BLaER1 treated with 17β-estradiol and CSF1 and Interleukin-3, amounts not matched to agents 10 nM and 100 nM (cell line): ENCODE data around the gene SLC25A21.

ENCODE experiments used
- H3K27ac ChIP-seq, 11 experiments: shearing (Covaris generic); formaldehyde crosslinking; 2 replicates each; pipeline ENCODE4 v1.8.1; 2022
- H3K27me3 ChIP-seq, 11 experiments: shearing (Covaris generic); formaldehyde crosslinking; 2 replicates each; pipeline ENCODE4 v1.8.1; 2022
- H3K36me3 ChIP-seq, 11 experiments: shearing (Covaris generic); formaldehyde crosslinking; 2 replicates each; pipeline ENCODE4 v1.8.1; 2022
- H3K4me1 ChIP-seq, 10 experiments: shearing (Covaris generic); formaldehyde crosslinking; 2 replicates each; pipeline ENCODE4 v1.8.1; 2022
- H3K4me2 ChIP-seq, 11 experiments: shearing (Covaris generic); formaldehyde crosslinking; 2 replicates each; pipeline ENCODE4 v1.8.1; 2022
- H3K4me3 ChIP-seq, 10 experiments: shearing (Covaris generic); formaldehyde crosslinking; 2 replicates each; pipeline ENCODE4 v1.8.1; 2022
- H3K9ac ChIP-seq, 11 experiments: shearing (Covaris generic); formaldehyde crosslinking; 2 replicates each; pipeline ENCODE4 v1.8.1; 2022
- H3K9me3 ChIP-seq, 11 experiments: shearing (Covaris generic); formaldehyde crosslinking; replicated peaks in 1 of 11; 2 replicates each; pipeline ENCODE4 v1.8.1; 2022
- H4K20me1 ChIP-seq, 11 experiments: shearing (Covaris generic); formaldehyde crosslinking; 2 replicates each; pipeline ENCODE4 v1.8.1; 2022
- Cebpa-rat ChIP-seq, 11 experiments: shearing (Covaris generic); IDR thresholded peaks; 2 replicates each; pipeline ENCODE4 v1.8.1; 2022

Gene SLC25A21

DNA sequence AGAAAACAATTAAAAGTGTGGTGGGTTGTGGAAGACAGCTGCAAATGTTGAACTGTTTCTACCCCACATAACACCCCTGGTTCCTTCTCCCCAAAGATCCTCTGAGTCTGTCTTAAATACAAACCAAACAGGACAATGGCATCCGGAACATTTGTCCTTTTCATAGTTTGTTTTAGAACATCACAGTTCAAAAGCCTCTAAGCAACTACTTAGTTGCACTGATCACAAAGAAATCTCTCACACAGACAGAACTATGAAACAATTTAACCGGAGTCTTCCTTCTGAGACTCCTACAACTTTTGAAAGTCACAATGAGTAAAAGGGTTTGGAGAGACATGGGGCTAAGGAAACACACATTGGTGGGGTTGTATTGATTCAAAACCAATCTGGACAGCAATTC is 125.6 kb downstream of the SLC25A21 start:
- Histone ChIP-seq H3K27ac (no peak overlapping the region), H4K20me1 (no peaks in the 10 kb centered on the region), H3K4me2 (no peak overlapping the region), H3K4me1 (no peaks in the 10 kb centered on the region), H3K4me3 (no peak overlapping the region), H3K9me3 (no peaks in the 10 kb centered on the region), H3K9ac (no peak overlapping the region), H3K27me3 (no peaks in the 10 kb centered on the region), H3K36me3 (no peaks in the 10 kb centered on the region)
- no peak for TF ChIP-seq Cebpa-rat (IDR thresholded peaks at IDR 0.05)

DNA sequence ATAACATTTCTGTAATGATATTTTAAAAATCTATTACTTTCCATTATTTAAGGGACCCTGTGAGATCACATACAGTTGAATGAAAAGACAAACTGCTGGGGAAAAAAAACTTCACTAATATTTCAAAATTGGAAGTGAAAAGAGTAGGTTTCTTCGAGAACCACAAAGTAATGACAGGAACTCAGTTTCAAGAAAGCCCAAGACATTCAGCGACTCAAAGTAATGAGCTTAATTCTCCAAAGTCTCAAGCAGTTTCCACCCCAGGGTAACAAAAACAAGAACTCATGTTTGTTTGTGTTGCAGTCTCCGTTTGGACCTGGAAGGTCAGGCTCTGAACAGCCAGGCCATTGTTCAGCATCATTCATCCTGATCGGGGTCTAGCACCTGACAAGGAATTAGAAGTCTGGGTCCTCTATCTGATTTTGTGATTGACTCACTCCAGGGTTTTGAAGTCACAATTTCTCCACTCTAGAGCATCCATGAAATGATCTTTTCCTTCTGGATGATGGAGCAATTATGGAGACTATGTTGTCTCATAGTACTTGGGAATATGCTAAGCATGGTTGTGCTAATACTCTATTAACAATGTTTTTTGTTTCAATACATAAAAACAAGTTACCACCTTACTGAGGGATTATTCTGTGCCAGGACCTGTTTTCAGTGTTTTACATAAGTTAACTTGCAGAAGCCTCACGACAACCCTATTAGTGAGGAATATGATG is 126.9 kb downstream of the SLC25A21 start:
- no peaks in the 10 kb centered on the region; a peak in 1 of 20 replicates for H3K4me1 ChIP-seq
- H4K20me1 ChIP-seq: no peaks in the 10 kb centered on the region
- H3K27me3 ChIP-seq: no peaks in the 10 kb centered on the region
- no peak overlapping the region for H3K4me2 ChIP-seq
- no peak overlapping the region for H3K9ac ChIP-seq
- TF ChIP-seq Cebpa-rat (IDR thresholded peaks at IDR 0.05): no peak
- H3K36me3 ChIP-seq: no peaks in the 10 kb centered on the region
- H3K9me3 ChIP-seq: no peaks in the 10 kb centered on the region
- H3K27ac ChIP-seq: no peak overlapping the region
- H3K4me3 ChIP-seq: no peak overlapping the region

DNA sequence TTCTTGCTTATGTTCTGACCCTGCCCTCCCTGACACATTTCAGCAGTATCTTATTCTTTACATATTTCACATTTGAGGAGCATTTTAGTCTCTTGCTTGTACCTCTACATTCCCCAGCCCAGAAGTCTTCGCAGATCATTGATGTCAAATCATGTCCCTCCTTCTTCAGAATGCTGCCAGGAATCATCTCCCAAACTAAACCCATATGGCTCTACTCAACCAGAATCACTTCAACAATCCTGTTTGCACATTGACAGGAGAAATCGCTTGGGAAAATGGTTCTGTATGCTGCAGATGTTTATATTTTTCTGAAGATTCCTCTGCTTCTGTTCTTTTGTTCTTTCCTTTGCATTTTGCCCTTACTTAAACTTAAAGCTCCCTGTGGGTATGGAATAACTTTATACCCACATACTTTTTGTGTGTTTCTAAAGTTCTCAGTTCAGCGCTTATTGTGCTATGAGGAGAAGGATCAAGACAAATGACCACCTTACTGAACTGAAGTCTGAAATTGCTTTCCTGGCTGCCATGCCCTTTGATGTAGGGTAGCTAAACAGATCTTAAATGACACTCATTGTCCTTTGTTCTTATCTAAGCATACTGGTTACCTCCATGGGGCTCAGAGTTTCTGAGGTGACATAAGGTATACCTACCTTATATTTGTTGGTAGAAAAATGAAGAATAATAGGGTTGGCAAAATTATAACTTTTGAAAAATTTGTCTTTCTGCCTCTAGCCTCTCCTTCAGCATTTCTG is 134.6 kb downstream of the SLC25A21 start:
- Histone ChIP-seq H3K27ac (no peak overlapping the region), H3K9ac (no peak overlapping the region), H3K27me3 (no peaks in the 10 kb centered on the region), H4K20me1 (no peaks in the 10 kb centered on the region), H3K4me1 (peaks cover 0 to 10% (median 6%) of the 10 kb centered on the region in 10 experiments; a peak in 10 of 20 replicates), H3K4me3 (no peak overlapping the region), H3K4me2 (no peak overlapping the region), H3K9me3 (no peaks in the 10 kb centered on the region; a peak in 2 of 22 replicates), H3K36me3 (no peaks in the 10 kb centered on the region)
- no peak for TF ChIP-seq Cebpa-rat (IDR thresholded peaks at IDR 0.05)

DNA sequence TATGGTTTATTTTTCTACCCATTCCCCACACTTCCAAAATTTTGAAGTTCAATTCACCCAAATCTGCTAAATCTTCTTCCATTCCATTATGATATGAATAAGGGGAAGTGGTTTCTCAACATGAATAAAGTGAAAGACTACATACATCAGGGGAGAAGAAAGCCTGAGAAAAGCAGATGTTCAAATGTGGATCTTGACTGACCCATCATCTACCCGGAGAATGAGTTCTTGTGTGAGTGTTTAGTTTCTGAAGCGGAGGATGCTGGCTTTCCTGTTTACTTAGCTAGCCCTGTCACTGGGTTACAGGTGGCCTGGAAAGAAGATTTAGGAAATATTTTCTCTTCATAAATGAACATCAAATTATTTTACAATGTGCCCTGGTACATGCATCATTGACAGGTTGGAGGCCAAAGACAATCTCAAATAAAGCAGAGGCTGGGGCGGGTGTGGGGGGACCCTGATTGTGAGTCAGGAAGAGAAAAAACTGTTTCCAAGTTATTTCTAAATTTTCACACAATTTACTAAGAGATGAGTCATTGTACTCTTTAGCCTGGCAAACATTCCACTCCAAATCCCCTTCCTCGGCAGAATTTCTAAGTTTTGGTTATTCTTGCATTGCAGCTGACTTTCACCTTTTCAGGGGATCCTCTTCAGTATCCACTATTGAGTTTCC is 135.6 kb downstream of the SLC25A21 start:
- no peaks in the 10 kb centered on the region; a peak in 2 of 22 replicates for H3K9me3 ChIP-seq
- no peak overlapping the region for H3K9ac ChIP-seq
- H3K4me3 ChIP-seq: no peak overlapping the region
- no peaks in the 10 kb centered on the region for H4K20me1 ChIP-seq
- H3K27me3 ChIP-seq: no peaks in the 10 kb centered on the region
- H3K4me1 ChIP-seq: peaks cover 0 to 10% (median 6%) of the 10 kb centered on the region in 10 experiments; a peak in 10 of 20 replicates
- no peaks in the 10 kb centered on the region for H3K36me3 ChIP-seq
- TF ChIP-seq Cebpa-rat (IDR thresholded peaks at IDR 0.05): no peak
- H3K4me2 ChIP-seq: peak overlapping the region in 7 of 11 experiments; percentile 6 to 29 (median 21); a peak in 4 of 22 replicates
- no peak overlapping the region for H3K27ac ChIP-seq

DNA sequence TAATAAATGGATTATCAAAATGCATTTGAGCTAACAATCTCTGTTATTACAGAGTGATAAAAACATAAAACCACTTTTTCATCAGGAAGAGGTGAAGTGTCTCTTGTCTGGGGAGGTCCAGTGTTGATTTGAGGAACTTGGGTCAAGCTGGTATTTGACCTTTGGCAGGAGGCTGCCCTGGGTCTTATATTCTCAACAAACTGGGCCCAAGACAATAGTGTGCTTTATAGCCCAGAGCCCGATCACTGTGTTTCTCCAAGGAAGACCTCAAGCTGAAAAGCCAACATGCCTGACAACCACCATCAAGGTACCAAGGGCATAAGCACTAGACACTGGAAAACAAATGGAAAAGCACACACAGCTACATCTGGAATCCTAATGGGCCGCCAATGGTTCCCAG is 137.0 kb downstream of the SLC25A21 start:
- H3K27ac ChIP-seq: no peak overlapping the region
- H3K4me2 ChIP-seq: no peak overlapping the region
- H3K4me1 ChIP-seq: peaks cover 0 to 10% (median 6%) of the 10 kb centered on the region in 10 experiments; a peak in 10 of 20 replicates
- H3K36me3 ChIP-seq: no peaks in the 10 kb centered on the region
- H3K4me3 ChIP-seq: no peak overlapping the region
- TF ChIP-seq Cebpa-rat (IDR thresholded peaks at IDR 0.05): no peak
- no peaks in the 10 kb centered on the region for H3K27me3 ChIP-seq
- no peaks in the 10 kb centered on the region for H4K20me1 ChIP-seq
- no peaks in the 10 kb centered on the region; a peak in 2 of 22 replicates for H3K9me3 ChIP-seq
- no peak overlapping the region for H3K9ac ChIP-seq

DNA sequence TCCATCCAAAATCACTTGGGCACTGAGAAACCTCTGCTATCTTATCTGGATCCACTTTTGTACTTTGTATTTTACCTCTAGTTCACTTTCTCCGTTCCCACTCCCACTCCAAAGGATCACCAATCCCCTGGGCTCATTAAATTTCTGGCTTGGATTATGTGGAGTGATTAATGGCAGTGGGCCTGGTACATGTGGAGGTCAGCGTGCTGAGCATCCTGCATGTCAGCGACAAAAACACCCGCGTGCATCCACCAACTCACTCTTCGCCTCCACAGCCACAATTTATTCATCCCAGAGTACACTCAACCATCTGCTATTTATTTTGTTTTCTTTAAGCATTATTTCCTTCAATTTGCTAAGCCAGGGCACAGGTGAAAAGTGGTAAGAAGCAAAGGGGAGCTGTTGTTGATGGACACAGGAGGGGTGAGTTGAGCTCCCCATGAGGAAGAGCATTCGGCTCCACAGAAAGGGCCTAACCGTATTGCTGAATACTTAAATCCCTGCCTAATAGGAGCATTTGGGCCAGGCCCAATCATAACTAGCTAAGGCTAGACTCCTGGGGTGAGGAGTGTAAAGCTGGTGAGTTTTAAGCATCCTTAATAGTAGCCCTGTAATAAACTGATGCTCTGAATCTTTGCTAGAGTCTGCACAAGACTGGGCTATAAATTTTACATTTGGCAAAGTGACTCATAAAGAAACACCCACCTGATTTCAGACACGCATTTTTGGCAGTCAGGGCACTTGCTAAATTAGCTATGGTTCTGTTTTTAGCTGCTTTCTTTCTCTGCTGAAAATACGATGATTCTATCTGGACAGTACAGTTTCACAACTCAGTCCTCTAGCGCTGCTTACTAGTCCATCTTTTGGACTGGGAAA is 137.8 kb downstream of the SLC25A21 start:
- TF ChIP-seq Cebpa-rat (IDR thresholded peaks at IDR 0.05): no peak
- Histone ChIP-seq H3K4me1 (peaks cover 0 to 10% (median 6%) of the 10 kb centered on the region in 10 experiments; a peak in 10 of 20 replicates), H3K9me3 (no peaks in the 10 kb centered on the region; a peak in 2 of 22 replicates), H3K36me3 (no peaks in the 10 kb centered on the region), H3K27ac (no peak overlapping the region), H3K9ac (no peak overlapping the region), H3K4me3 (no peak overlapping the region), H4K20me1 (no peaks in the 10 kb centered on the region), H3K4me2 (no peak overlapping the region), H3K27me3 (no peaks in the 10 kb centered on the region)

DNA sequence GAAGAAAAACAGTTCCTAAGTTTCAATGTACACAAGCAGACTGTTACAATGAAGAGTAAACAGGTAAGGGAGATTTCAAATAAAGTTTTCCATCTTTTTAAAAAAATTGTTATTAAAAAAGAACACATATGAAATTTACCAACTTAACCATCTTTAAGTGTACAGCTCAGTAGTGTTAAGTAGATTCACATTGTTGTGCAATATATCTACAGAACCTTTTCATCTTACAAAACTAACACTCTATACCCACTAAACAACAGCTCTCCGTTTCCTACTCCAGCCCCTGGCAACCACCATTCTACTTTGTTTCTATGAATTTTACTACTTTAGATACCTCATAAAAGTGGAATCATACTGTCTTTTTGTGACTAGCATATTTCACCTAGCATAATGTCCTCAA is 139.5 kb downstream of the SLC25A21 start:
- peaks cover 0 to 18% (median 7%) of the 10 kb centered on the region in 10 experiments; a peak in 13 of 20 replicates for H3K4me1 ChIP-seq
- no peaks in the 10 kb centered on the region for H3K9me3 ChIP-seq
- H3K9ac ChIP-seq: no peak overlapping the region
- H3K27me3 ChIP-seq: no peaks in the 10 kb centered on the region
- no peaks in the 10 kb centered on the region for H3K36me3 ChIP-seq
- no peak overlapping the region for H3K4me3 ChIP-seq
- TF ChIP-seq Cebpa-rat (IDR thresholded peaks at IDR 0.05): no peak
- H4K20me1 ChIP-seq: no peaks in the 10 kb centered on the region
- no peak overlapping the region for H3K27ac ChIP-seq
- no peak overlapping the region for H3K4me2 ChIP-seq

DNA sequence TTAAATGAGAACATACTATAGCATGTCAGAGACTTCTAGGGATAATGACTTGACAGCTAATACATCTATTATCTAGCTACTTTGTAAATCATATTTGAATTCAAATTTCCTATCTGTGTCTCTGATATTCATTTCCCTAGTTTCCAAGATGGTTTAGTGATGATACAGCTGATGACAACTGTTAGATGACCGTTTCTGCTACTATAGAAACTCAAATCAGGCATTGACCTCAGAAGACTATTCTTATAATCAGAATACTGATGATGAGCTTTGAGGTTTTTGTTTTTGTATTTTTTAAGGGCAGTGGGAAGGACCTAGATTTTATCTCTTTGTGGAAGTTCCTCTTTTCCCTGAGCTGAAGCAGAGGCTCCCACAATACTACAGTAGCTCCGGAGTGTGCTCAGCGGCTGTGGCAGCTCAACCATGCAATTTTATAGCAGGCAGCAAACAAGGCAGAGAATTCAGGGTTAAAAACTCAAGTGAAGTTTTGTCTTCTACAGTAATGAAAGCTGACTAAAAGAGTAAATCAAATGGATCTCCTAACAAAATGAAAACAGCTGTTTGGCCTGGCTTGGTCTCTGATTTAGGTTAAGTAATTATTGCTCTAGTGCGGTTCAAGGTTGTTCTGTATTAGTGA is 145.1 kb downstream of the SLC25A21 start:
- no peak for TF ChIP-seq Cebpa-rat (IDR thresholded peaks at IDR 0.05)

More for the DNA sequence above, 145.1 kb downstream of the SLC25A21 start:
- no peak overlapping the region for H3K4me3 ChIP-seq
- H3K4me1 ChIP-seq: peaks cover 10 to 40% (median 17%) of the 10 kb centered on the region in 10 experiments; a peak in 19 of 20 replicates
- H4K20me1 ChIP-seq: no peaks in the 10 kb centered on the region
- peak overlapping the region; percentile 2 to 50 (median 33); a peak in 16 of 22 replicates for H3K4me2 ChIP-seq
- H3K9me3 ChIP-seq: no peaks in the 10 kb centered on the region
- no peak overlapping the region; a peak in 1 of 22 replicates for H3K9ac ChIP-seq
- H3K27me3 ChIP-seq: no peaks in the 10 kb centered on the region
- no peaks in the 10 kb centered on the region for H3K36me3 ChIP-seq
- H3K27ac ChIP-seq: peak overlapping the region in 2 of 11 experiments; percentile 7 to 14; a peak in 3 of 22 replicates
